ENCODE results near the gene CCNF.

Gene CCNF

DNA sequence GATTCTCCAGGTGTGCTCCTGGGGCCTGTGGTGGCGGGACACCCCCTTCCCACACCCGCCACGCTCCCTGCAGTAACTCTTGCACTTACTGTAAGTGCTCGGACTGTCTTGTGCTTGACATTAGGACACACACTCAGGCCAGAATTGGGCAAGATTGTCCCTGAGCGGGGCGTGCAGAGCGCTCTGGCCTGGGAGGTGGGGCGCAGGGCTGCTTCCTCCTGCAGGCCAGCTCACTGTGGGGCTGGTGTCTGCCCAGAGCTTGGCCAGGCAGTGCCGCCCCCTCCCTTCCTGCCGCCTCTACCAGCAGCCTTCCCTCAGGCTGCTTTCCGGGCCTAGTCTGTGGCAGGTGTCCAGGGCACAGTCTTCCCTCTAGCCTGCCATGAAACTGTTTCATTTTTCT, 78.4 kb downstream of the CCNF start:
- no peak for DNase-seq
